Endothelial cell of umbilical vein (primary cell): ENCODE measurements around the gene GRAMD2B. TPM values are rescaled to one million over a fixed set of nuclear protein-coding genes. Genes with fewer than 3 reads are reported as not detected.
A peak's percentile ranks its signal among the peaks of the same experiment; 100 is the strongest.

Experiments
- BruUV-seq: library from RNA; stranded (reverse); fragments of 400-500 nt; replicated peaks from 2 replicates; lab custom pipeline; 2021; lab: Mats Ljungman, UMichigan
- CTCF ChIA-PET: fragments of 300-600, 350-600 bp; sonication (Branson Sonifier 250); formaldehyde crosslinking; loops from one replicate; lab custom pipeline; 2021; ENCODE audit warnings: antibody characterized with exemption, inconsistent platforms; lab: Charles Lee
- POLR2A ChIA-PET: fragments of 300-600, 350-600 bp; sonication (Branson Sonifier 250); formaldehyde crosslinking; loops from one replicate; lab custom pipeline; 2021; ENCODE audit warnings: antibody characterized with exemption, inconsistent platforms; lab: Charles Lee
- DNase-seq: peaks from one replicate; pipeline ENCODE4 v3.0.0-alpha.2; 2011; ENCODE audit warnings: low read depth, low spot score
- FAIRE-seq: peaks from 2 replicates; lab custom pipeline; 2011; peaks lifted over from hg19 to GRCh38; lab: Jason Lieb, UNC
- H2AFZ ChIP-seq: 2 replicates; pipeline ENCODE4 v1.6.0; 2012; ENCODE audit warnings: low read depth, low read length, control low read depth, inconsistent platforms
- H3K27ac ChIP-seq: 2 replicates; pipeline ENCODE4 v1.5.1; 2011; ENCODE audit warnings: low read depth, mild to moderate bottlenecking, control low read depth, low read length, moderate library complexity; ENCODE audit not compliant: insufficient read depth
- H3K27me3 ChIP-seq, 2 experiments: 2 replicates each; pipeline versions ENCODE4 v1.6.0 to v1.6.1; 2011; ENCODE audit warnings: low read length in 2 of 2, mixed read lengths in 1 of 2; ENCODE audit not compliant: control insufficient read depth in 2 of 2, insufficient read depth in 2 of 2
- H3K36me3 ChIP-seq, 2 experiments: 2 replicates in 1 of 2; 3 replicates in 1 of 2; pipeline ENCODE4 v1.5.1; 2011; ENCODE audit warnings: low read length in 2 of 2, mild to moderate bottlenecking in 1 of 2, moderate library complexity in 1 of 2; ENCODE audit not compliant: control insufficient read depth in 2 of 2, insufficient read depth in 2 of 2; ENCODE audit errors: extremely low read depth in 1 of 2
- H3K4me1 ChIP-seq: 3 replicates; pipeline ENCODE4 v1.5.1; 2011; ENCODE audit warnings: mild to moderate bottlenecking, low read length; ENCODE audit not compliant: control insufficient read depth, insufficient read depth; ENCODE audit errors: extremely low read depth
- H3K4me2 ChIP-seq: 2 replicates; pipeline ENCODE4 v1.6.1; 2011; ENCODE audit warnings: low read length, control low read depth, mixed read lengths; ENCODE audit not compliant: insufficient read depth
- H3K4me3 ChIP-seq, 3 experiments: fragments of 200-600 bp in 1 of 3; sonication (generic), shearing (Covaris generic) in 1 of 3; replicated peaks in 1 of 3; 2 replicates each; pipeline ENCODE4 v1.5.1; 2011 to 2016; ENCODE audit warnings: control low read depth in 3 of 3, low read length in 3 of 3, mild to moderate bottlenecking in 2 of 3, inconsistent platforms in 1 of 3, low read depth in 1 of 3, moderate library complexity in 1 of 3; ENCODE audit not compliant: insufficient read depth in 1 of 3
- H3K79me2 ChIP-seq: 2 replicates; pipeline ENCODE4 v1.6.0; 2012; ENCODE audit warnings: low read length, inconsistent platforms; ENCODE audit not compliant: control insufficient read depth, insufficient read depth
- H3K9ac ChIP-seq: replicated peaks from 2 replicates; pipeline ENCODE3; 2011; ENCODE audit warnings: low read length, control low read depth; ENCODE audit not compliant: insufficient read depth; ENCODE audit errors: extremely low read depth
- H3K9me1 ChIP-seq: replicated peaks from 3 replicates; pipeline ENCODE4 v1.6.0; 2011; ENCODE audit warnings: mild to moderate bottlenecking, low read length; ENCODE audit not compliant: control insufficient read depth, insufficient read depth; ENCODE audit errors: extremely low read depth
- H3K9me3 ChIP-seq: replicated peaks from 2 replicates; pipeline ENCODE4 v1.5.1; 2012; ENCODE audit warnings: low read length, inconsistent platforms; ENCODE audit not compliant: control insufficient read depth, insufficient read depth
- H4K20me1 ChIP-seq: replicated peaks from 2 replicates; pipeline ENCODE3; 2011; ENCODE audit warnings: mild to moderate bottlenecking, low read length; ENCODE audit not compliant: control insufficient read depth, insufficient read depth; ENCODE audit errors: extremely low read depth
- CTCF ChIP-seq, 2 donors: IDR thresholded peaks; 1 replicate in 1 of 2; 2 replicates in 1 of 2; pipeline ENCODE4 v1.5.1; 2011; ENCODE audit warnings: low read length in 2 of 2, mild to moderate bottlenecking in 2 of 2, moderate library complexity in 2 of 2, control low read depth in 1 of 2, inconsistent platforms in 1 of 2, low read depth in 1 of 2; ENCODE audit not compliant: insufficient read depth in 1 of 2; ENCODE audit errors: extremely low read depth in 1 of 2
- EZH2 ChIP-seq: IDR thresholded peaks from 2 replicates; pipeline ENCODE4 v1.6.1; 2012; ENCODE audit warnings: borderline replicate concordance, low read depth, mild to moderate bottlenecking, moderate library complexity, low read length, inconsistent platforms; ENCODE audit not compliant: severe bottlenecking
- FOS ChIP-seq: IDR thresholded peaks from 2 replicates; pipeline ENCODE4 v1.6.1; 2011; ENCODE audit warnings: mild to moderate bottlenecking, low read length, moderate library complexity, borderline replicate concordance; ENCODE audit not compliant: insufficient read depth
- GATA2 ChIP-seq: IDR thresholded peaks from 2 replicates; pipeline ENCODE4 v1.7.0; 2011; ENCODE audit warnings: low read depth, mild to moderate bottlenecking, moderate library complexity, mixed read lengths, low read length; ENCODE audit not compliant: insufficient read length, insufficient read depth
- JUN ChIP-seq: IDR thresholded peaks from 2 replicates; pipeline ENCODE4 v1.6.1; 2011; ENCODE audit warnings: borderline replicate concordance, low read depth; ENCODE audit not compliant: insufficient read length, insufficient read depth
- MYC ChIP-seq: IDR thresholded peaks from one replicate; pipeline ENCODE4 v1.6.1; 2011; ENCODE audit warnings: mild to moderate bottlenecking, low read depth, low read length
- POLR2A ChIP-seq: IDR thresholded peaks from 2 replicates; pipeline ENCODE4 v1.6.1; 2012; ENCODE audit warnings: low read depth, mild to moderate bottlenecking, control low read depth, low read length
- POLR2AphosphoS5 ChIP-seq: IDR thresholded peaks from 2 replicates; pipeline ENCODE4 v1.6.1; 2012; ENCODE audit warnings: low read depth, mild to moderate bottlenecking, control low read depth, low read length, moderate library complexity; ENCODE audit not compliant: insufficient read depth
- dilution Hi-C: fragments of 300-500 bp; cut with MboI; formaldehyde crosslinking; loops from one replicate; pipeline ENCODE4 v1.15.0; 2019; ENCODE audit warnings: low sequenced_read_pairs; ENCODE audit not compliant: extremely low pct_ligation_motif_present
- intact Hi-C: fragments of 100-400 bp; cut with micrococcal nuclease; formaldehyde crosslinking; loops from one replicate; pipeline ENCODE4 v1.10.0; 2022
- polyA plus RNA-seq, 4 experiments: library from polyadenylated mRNA; depleted of rRNA in 3 of 4; stranded (reverse) in 3 of 4; unstranded in 1 of 4; fragments of >200 nt; gene quantifications; 2 replicates each; pipeline versions ENCODE4 v1.2.1 to v1.2.3, GENCODE V29; 2011 to 2012; ENCODE audit warnings: missing spikeins in 1 of 4
- total RNA-seq: library from RNA; stranded (reverse); gene quantifications from 2 replicates; pipeline ENCODE4 v1.2.3, GENCODE V29; 2021
- TF ChIP-seq, protein P1 (sequence below): IDR thresholded peaks from 2 replicates; pipeline ENCODE4 v1.6.1; 2011; ENCODE audit not compliant: insufficient read depth, insufficient read length

The GRAMD2B gene
- total and polyA plus RNA-seq, 2 donors (not counting 3 experiments of a cell fraction or from before 2014, with no cell fraction given), result 2.0 to 5.5 TPM

DNA sequence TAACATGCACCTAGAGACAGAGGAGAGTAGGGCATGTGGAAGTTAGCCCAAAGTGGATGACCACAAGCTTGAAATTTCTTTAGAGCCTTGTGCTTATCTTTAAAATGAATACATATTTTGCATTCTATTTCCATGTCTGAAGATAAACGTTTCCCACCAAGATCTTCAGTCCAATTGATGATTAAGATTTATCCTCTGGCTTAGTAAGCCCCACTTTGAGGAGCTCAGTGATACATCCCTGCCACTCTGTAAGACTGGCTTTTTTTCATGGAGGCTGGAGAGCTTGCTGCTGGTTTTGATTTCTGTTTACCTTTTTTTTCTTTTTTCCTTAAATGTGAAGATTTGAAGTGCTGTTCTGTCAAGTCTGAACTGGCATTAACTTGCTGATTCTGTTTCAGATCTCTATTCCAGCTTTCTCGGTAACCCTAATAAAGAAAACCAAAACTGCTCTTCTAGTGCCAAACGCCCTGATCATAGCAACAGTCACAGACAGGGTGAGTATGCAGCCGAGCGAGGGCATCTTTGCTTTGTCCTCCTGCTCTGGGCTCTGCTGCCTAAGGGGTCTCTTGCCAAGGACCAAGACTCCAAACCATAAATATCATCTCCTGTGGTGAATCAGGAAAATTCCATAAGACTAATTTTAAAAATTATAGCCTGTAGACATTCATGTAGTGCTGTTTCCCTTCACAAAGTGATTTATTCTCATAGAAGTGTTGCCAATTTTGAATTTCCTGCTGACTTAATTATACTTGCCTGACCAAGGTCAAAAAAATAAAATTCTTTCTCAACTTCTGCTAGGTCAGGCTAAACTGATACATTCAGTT is 54.3 kb downstream of the GRAMD2B start:
- H3K79me2 ChIP-seq, result no peaks in the 10 kb centered on the region
- H3K9me1 ChIP-seq, result no peaks in the 10 kb centered on the region
- no peaks in the 10 kb centered on the region for H3K9me3 ChIP-seq
- CTCF ChIA-PET, result interaction anchor here (0.9 to 2.2 kb wide), 2 partner anchors 9 to 23 kb away, joined by 3 to 6 read pairs; no protein-coding TSS in a partner anchor
- no peak overlapping the region for H3K4me2 ChIP-seq
- no peaks in the 10 kb centered on the region for H3K27me3 ChIP-seq
- no peaks in the 10 kb centered on the region for H3K36me3 ChIP-seq
- intact Hi-C loops, result no loop called here
- no peaks in the 10 kb centered on the region for H4K20me1 ChIP-seq
- H3K9ac ChIP-seq, result no peak overlapping the region
- DNase-seq (peak; percentile 57), FAIRE-seq (no peak)
- no peak overlapping the region for H2AFZ ChIP-seq
- no peak overlapping the region for H3K27ac ChIP-seq
- no TSS peak for BruUV-seq
- POLR2A ChIA-PET, result no interaction called here
- TF ChIP-seq CTCF (IDR thresholded peaks at IDR 0.05; ENCODE audit: extremely low read depth in 1 of 2, insufficient read depth in 1 of 2, low read depth in 1 of 2, low read length in 2 of 2), result no peak
- no peak for TF ChIP-seq JUN
- TF ChIP-seq EZH2, result no peak
- no peak for TF ChIP-seq POLR2AphosphoS5
- no peak for TF ChIP-seq MYC
- no peak for TF ChIP-seq POLR2A
- TF ChIP-seq, protein P1, sequence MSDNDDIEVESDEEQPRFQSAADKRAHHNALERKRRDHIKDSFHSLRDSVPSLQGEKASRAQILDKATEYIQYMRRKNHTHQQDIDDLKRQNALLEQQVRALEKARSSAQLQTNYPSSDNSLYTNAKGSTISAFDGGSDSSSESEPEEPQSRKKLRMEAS, result no peak
- TF ChIP-seq GATA2, result no peak
- no peak for TF ChIP-seq FOS
- no peaks in the 10 kb centered on the region for H3K4me1 ChIP-seq
- H3K4me3 ChIP-seq, result no peak overlapping the region
- dilution Hi-C loops, result no loop called here
